Neutrophil (primary cell): ENCODE measurements around the gene CYP27B1.

Experiments used
- H3K27ac ChIP-seq: fragments of 200-600 bp; sonication (generic); 2 replicates; pipeline ENCODE4 v1.5.1; 2016; ENCODE audit warnings: mild to moderate bottlenecking, moderate library complexity
- H3K27me3 ChIP-seq: fragments of 200-600 bp; sonication (generic); 2 replicates; pipeline ENCODE4 v1.6.0; 2016; ENCODE audit warnings: mild to moderate bottlenecking
- H3K36me3 ChIP-seq: fragments of 200-600 bp; sonication (generic); 2 replicates; pipeline ENCODE4 v1.5.1; 2017
- H3K4me1 ChIP-seq, 2 experiments: fragments of 200-600 bp in 1 of 2; sonication (generic) in 1 of 2; 1 replicate in 1 of 2; 2 replicates in 1 of 2; pipeline versions ENCODE4 v1.5.1 to v1.6.1; 2013 to 2016; ENCODE audit warnings: low read depth in 1 of 2, low read length in 1 of 2, mild to moderate bottlenecking in 1 of 2, moderate library complexity in 1 of 2; ENCODE audit not compliant: control insufficient read depth in 1 of 2, insufficient read depth in 1 of 2
- H3K4me3 ChIP-seq, 2 experiments: fragments of 200-600 bp in 1 of 2; sonication (generic) in 1 of 2; 1 replicate in 1 of 2; 2 replicates in 1 of 2; pipeline ENCODE4 v1.5.1; 2013 to 2016; ENCODE audit warnings: low read depth in 1 of 2, low read length in 1 of 2, mild to moderate bottlenecking in 1 of 2, moderate library complexity in 1 of 2
- H3K9me3 ChIP-seq: fragments of 200-600 bp; sonication (generic); 2 replicates; pipeline ENCODE4 v1.5.1; 2016
- CTCF ChIP-seq: fragments of 200-600 bp; sonication (generic); IDR thresholded peaks from 2 replicates; pipeline ENCODE4 v1.5.1; 2016; ENCODE audit warnings: antibody characterized with exemption

CYP27B1 gene

GRCh38 chr12:57745485-57745881 lies 21.4 kb downstream of the CYP27B1 start:
- Histone ChIP-seq H3K36me3 (no peaks in the 10 kb centered on the region), H3K4me3 (peak overlapping the region; percentile 59 to 69), H3K4me1 (peaks cover 47 to 52% of the 10 kb centered on the region in 2 experiments), H3K9me3 (no peaks in the 10 kb centered on the region), H3K27me3 (no peaks in the 10 kb centered on the region), H3K27ac (peak overlapping the region; percentile 94)
- no peak for TF ChIP-seq CTCF

- Histone ChIP-seq H3K36me3 (peaks cover 3% of the 10 kb centered on the region), H3K4me3 (peak within 1 kb of the TSS; percentile 59 to 69), H3K27ac (peak within 1 kb of the TSS; percentile 94), H3K9me3 (no peaks in the 10 kb centered on the region), H3K27me3 (no peaks in the 10 kb centered on the region), H3K4me1 (peaks cover 52 to 58% of the 10 kb centered on the region in 2 experiments)
- TF ChIP-seq CTCF = no peak
Observed at GRCh38 chr12:57744777-57745484, 21.9 kb downstream of the CYP27B1 start, which contains the start of gene TSPAN31. Gene TSPAN31, plus strand, starts transcription at chr12:57745039. Its CDS starts 116 bp downstream, at chr12:57745155.

- Histone ChIP-seq H3K27ac (peak overlapping the region; percentile 94), H3K36me3 (peaks cover 9% of the 10 kb centered on the region), H3K9me3 (no peaks in the 10 kb centered on the region), H3K4me1 (peaks cover 59 to 64% of the 10 kb centered on the region in 2 experiments), H3K4me3 (peak overlapping the region; percentile 59 to 69), H3K27me3 (no peaks in the 10 kb centered on the region)
- no peak for TF ChIP-seq CTCF
Observed at GRCh38 chr12:57744194-57744776, 22.6 kb downstream of the CYP27B1 start.

- H3K27ac ChIP-seq = peak overlapping the region; percentile 94
Observed at GRCh38 chr12:57743769-57744168, 23.1 kb downstream of the CYP27B1 start.

More at GRCh38 chr12:57743769-57744168, 23.1 kb downstream of the CYP27B1 start:
- Histone ChIP-seq H3K36me3 (peaks cover 13% of the 10 kb centered on the region), H3K27me3 (no peaks in the 10 kb centered on the region), H3K9me3 (no peaks in the 10 kb centered on the region), H3K4me1 (peaks cover 63 to 69% of the 10 kb centered on the region in 2 experiments), H3K4me3 (peak overlapping the region; percentile 59 to 69)
- no peak for TF ChIP-seq CTCF
